Measurements from ENCODE around the gene EEF1AKMT3.

EEF1AKMT3 gene

GRCh38 chr12:57735198-57735855, 37.1 kb upstream of the EEF1AKMT3 start:
- no peak for FAIRE-seq

GRCh38 chr12:57735952-57736740, 36.3 kb upstream of the EEF1AKMT3 start:
- FAIRE-seq = no peak

GRCh38 chr12:57736741-57737466, 35.5 kb upstream of the EEF1AKMT3 start:
- FAIRE-seq = no peak

GRCh38 chr12:57737467-57738460, 34.6 kb upstream of the EEF1AKMT3 start:
- FAIRE-seq = no peak

GRCh38 chr12:57738661-57739237, 33.7 kb upstream of the EEF1AKMT3 start, which contains the start of gene AGAP2:
Gene AGAP2, minus strand, starts transcription at chr12:57738742. Its CDS starts 496 bp downstream, at chr12:57738246.
- FAIRE-seq = no peak

GRCh38 chr12:57739387-57739786, 33.0 kb upstream of the EEF1AKMT3 start:
- no peak for FAIRE-seq

- FAIRE-seq = no peak
Measured at GRCh38 chr12:57739914-57740538, 32.4 kb upstream of the EEF1AKMT3 start.

GRCh38 chr12:57740656-57741412, 31.6 kb upstream of the EEF1AKMT3 start:
- no peak for FAIRE-seq

- FAIRE-seq = no peak
Measured at GRCh38 chr12:57741413-57741789, 31.0 kb upstream of the EEF1AKMT3 start.

GRCh38 chr12:57741844-57742738, 30.3 kb upstream of the EEF1AKMT3 start:
- FAIRE-seq = no peak

GRCh38 chr12:57743769-57744168, 28.6 kb upstream of the EEF1AKMT3 start:
- FAIRE-seq = no peak

GRCh38 chr12:57744194-57744776, 28.1 kb upstream of the EEF1AKMT3 start:
- no peak for FAIRE-seq

- FAIRE-seq = no peak
Measured at GRCh38 chr12:57744777-57745484, 27.5 kb upstream of the EEF1AKMT3 start, which contains the start of gene TSPAN31. Gene TSPAN31, plus strand, starts transcription at chr12:57745039. Its CDS starts 116 bp downstream, at chr12:57745155.

- FAIRE-seq = no peak
Measured at GRCh38 chr12:57745485-57745881, 26.9 kb upstream of the EEF1AKMT3 start.

GRCh38 chr12:57746025-57746424, 26.4 kb upstream of the EEF1AKMT3 start:
- no peak for FAIRE-seq

GRCh38 chr12:57749061-57749460, 23.4 kb upstream of the EEF1AKMT3 start:
- FAIRE-seq = no peak

- FAIRE-seq = no peak
Measured at GRCh38 chr12:57750561-57751431, 21.6 kb upstream of the EEF1AKMT3 start.

Data from colon (tissue), 2 donors.